Prostate gland (tissue), 2 donors: Measurements from ENCODE around the gene RPS6KC1. TPM values are rescaled to one million over a fixed set of nuclear protein-coding genes. Genes with fewer than 3 reads are reported as not detected.

ENCODE experiments used
- DNase-seq: peaks from one replicate; pipeline ENCODE4 v3.0.0-alpha.2; 2019; ENCODE audit warnings: low spot score
- H3K27ac ChIP-seq, 2 donors: fragments of 200-600 bp; sonication (generic); 2 replicates each; pipeline ENCODE4 v1.5.1; 2017 to 2019
- H3K27me3 ChIP-seq: fragments of 200-600 bp; sonication (generic); replicated peaks from 2 replicates; pipeline ENCODE4 v1.5.1; 2019; ENCODE audit not compliant: insufficient read depth
- H3K36me3 ChIP-seq, 2 donors: fragments of 200-600 bp; sonication (generic); 1 replicate in 1 of 2; 2 replicates in 1 of 2; pipeline versions ENCODE4 v1.5.1 to v1.8.1; 2017 to 2019
- H3K4me1 ChIP-seq: fragments of 200-600 bp; sonication (generic); replicated peaks from 2 replicates; pipeline ENCODE4 v1.5.1; 2019
- H3K4me3 ChIP-seq, 2 donors: fragments of 200-600 bp; sonication (generic); 2 replicates each; pipeline ENCODE4 v1.5.1; 2017 to 2019
- H3K9me3 ChIP-seq: fragments of 200-600 bp; sonication (generic); 2 replicates; pipeline ENCODE4 v1.5.1; 2017
- CTCF ChIP-seq, 4 experiments: fragments of 200-600 bp in 2 of 4; fragments of 450-650 bp in 2 of 4; sonication (generic) in 2 of 4; IDR thresholded peaks; 1 replicate in 3 of 4; 2 replicates in 1 of 4; pipeline ENCODE4 v1.5.1; 2016 to 2019; ENCODE audit warnings: antibody characterized with exemption in 4 of 4, mild to moderate bottlenecking in 2 of 4, moderate library complexity in 2 of 4
- POLR2A ChIP-seq: fragments of 450-650 bp; IDR thresholded peaks from one replicate; pipeline ENCODE4 v1.6.1; 2016; ENCODE audit warnings: antibody characterized with exemption, mild to moderate bottlenecking
- POLR2AphosphoS5 ChIP-seq: sonication (generic); formaldehyde crosslinking; IDR thresholded peaks from one replicate; pipeline ENCODE4 v1.6.1; 2017; ENCODE audit warnings: antibody characterized with exemption
- WGBS: methylation state at CpG from one replicate; pipeline ENCODE4 v1.1.5; 2018; 5-methylcytosine and 5-hydroxymethylcytosine counted together
- intact Hi-C: fragments of 100-400 bp; cut with DNase I; formaldehyde crosslinking; loops from one replicate; pipeline ENCODE4 v1.14.2; 2022
- total RNA-seq, 2 donors: library from RNA; depleted of rRNA; stranded (reverse); fragments of >200 nt; gene quantifications; one replicate each; pipeline ENCODE4 v1.1.0, GENCODE V29; 2016

The RPS6KC1 gene
- total RNA-seq, 2 donors from 2014 or later, result 32.6 to 35.3 TPM

- Histone ChIP-seq H3K27me3 (no peaks in the 10 kb centered on the region), H3K4me3 (no peak overlapping the region), H3K27ac (no peak overlapping the region), H3K36me3 (no peaks in the 10 kb centered on the region), H3K9me3 (no peaks in the 10 kb centered on the region), H3K4me1 (no peaks in the 10 kb centered on the region)
- TF ChIP-seq POLR2A (no peak), POLR2AphosphoS5 (no peak), CTCF (IDR thresholded peaks at IDR 0.05) (no peak)
- 44% methylated on average over 2 of the region's 2 CpGs for WGBS
- intact Hi-C loops, result no loop called here
- no peak for DNase-seq
Measured at GRCh38 chr1:213251972-213252371, 200.9 kb downstream of the RPS6KC1 start.

GRCh38 chr1:213256438-213257087 lies 205.5 kb downstream of the RPS6KC1 start:
- no peak for TF ChIP-seq CTCF (IDR thresholded peaks at IDR 0.05)
- no peak for TF ChIP-seq POLR2AphosphoS5
- no peak for TF ChIP-seq POLR2A
- no peak overlapping the region for H3K4me3 ChIP-seq
- no peaks in the 10 kb centered on the region for H3K4me1 ChIP-seq
- WGBS, result 92% methylated on average over 3 of the region's 3 CpGs
- intact Hi-C loops, result no loop called here
- H3K27me3 ChIP-seq, result no peaks in the 10 kb centered on the region
- H3K36me3 ChIP-seq, result no peaks in the 10 kb centered on the region
- H3K9me3 ChIP-seq, result no peaks in the 10 kb centered on the region
- H3K27ac ChIP-seq, result no peak overlapping the region
- DNase-seq, result no peak

- no peak for TF ChIP-seq CTCF (IDR thresholded peaks at IDR 0.05)
- no peak for TF ChIP-seq POLR2AphosphoS5
- no peak for TF ChIP-seq POLR2A
- WGBS, result 73% methylated on average over 5 of the region's 5 CpGs
Measured at GRCh38 chr1:213260311-213261075, 209.5 kb downstream of the RPS6KC1 start.

GRCh38 chr1:213264531-213264930 lies 213.5 kb downstream of the RPS6KC1 start:
- TF ChIP-seq POLR2A (no peak), POLR2AphosphoS5 (no peak), CTCF (IDR thresholded peaks at IDR 0.05) (no peak)
- Histone ChIP-seq H3K27me3 (no peaks in the 10 kb centered on the region), H3K27ac (no peak overlapping the region), H3K4me1 (no peaks in the 10 kb centered on the region), H3K36me3 (no peaks in the 10 kb centered on the region), H3K9me3 (no peaks in the 10 kb centered on the region), H3K4me3 (no peak overlapping the region)
- intact Hi-C loops, result no loop called here
- 48% methylated on average over 1 of the region's 1 CpG for WGBS
- no peak for DNase-seq

More at GRCh38 chr1:213260311-213261075, 209.5 kb downstream of the RPS6KC1 start:
- Histone ChIP-seq H3K9me3 (no peaks in the 10 kb centered on the region), H3K27ac (no peak overlapping the region), H3K4me1 (no peaks in the 10 kb centered on the region), H3K27me3 (no peaks in the 10 kb centered on the region), H3K36me3 (no peaks in the 10 kb centered on the region), H3K4me3 (no peak overlapping the region)
- intact Hi-C loops, result no loop called here
- DNase-seq, result no peak
